HG03064 (cell line): ENCODE measurements around the gene ALDH1A1.

Experiments used
- ATAC-seq: cut with Tn5 transposase; IDR thresholded peaks from one replicate; pipeline ENCODE4 v1.9.1; 2021; ENCODE audit warnings: low read depth; ENCODE audit not compliant: unreplicated experiment

ALDH1A1 gene

GRCh38 chr9:72952914-72953313, at the start of gene ALDH1A1:
ALDH1A1 (minus strand) TSS chr9:72953053; CDS start chr9:72953000, 53 bp downstream.
- ATAC-seq = no peak

GRCh38 chr9:73001860-73002259, 49.0 kb upstream of the ALDH1A1 start:
- ATAC-seq = no peak

GRCh38 chr9:72998363-72998762, 45.5 kb upstream of the ALDH1A1 start:
- no peak for ATAC-seq

- no peak for ATAC-seq
These were observed 44.6 kb upstream of the ALDH1A1 start for GRCh38 chr9:72997387-72997995.

- no peak for ATAC-seq
These were observed 43.9 kb upstream of the ALDH1A1 start for GRCh38 chr9:72996684-72997314.

GRCh38 chr9:72996114-72996513, 43.3 kb upstream of the ALDH1A1 start:
- no peak for ATAC-seq

- ATAC-seq = no peak
These were observed 42.5 kb upstream of the ALDH1A1 start for GRCh38 chr9:72995131-72996024.

- ATAC-seq = no peak
These were observed 38.9 kb upstream of the ALDH1A1 start for GRCh38 chr9:72991772-72992171.

GRCh38 chr9:72990397-72991182, 37.7 kb upstream of the ALDH1A1 start:
- ATAC-seq = no peak

GRCh38 chr9:72986522-72987116, 33.8 kb upstream of the ALDH1A1 start:
- ATAC-seq = no peak

GRCh38 chr9:72985746-72986145, 32.9 kb upstream of the ALDH1A1 start:
- ATAC-seq = no peak

- ATAC-seq = no peak
These were observed 32.1 kb upstream of the ALDH1A1 start for GRCh38 chr9:72984991-72985390.

GRCh38 chr9:72984226-72984947, 31.5 kb upstream of the ALDH1A1 start:
- ATAC-seq = no peak

GRCh38 chr9:72983512-72984225, 30.8 kb upstream of the ALDH1A1 start:
- no peak for ATAC-seq

GRCh38 chr9:72983056-72983455, 30.2 kb upstream of the ALDH1A1 start:
- no peak for ATAC-seq

- no peak for ATAC-seq
These were observed 29.4 kb upstream of the ALDH1A1 start for GRCh38 chr9:72982146-72982799.

GRCh38 chr9:72981433-72981832, 28.6 kb upstream of the ALDH1A1 start:
- no peak for ATAC-seq

GRCh38 chr9:72980600-72981265, 27.9 kb upstream of the ALDH1A1 start:
- ATAC-seq = no peak
